Fibroblast of skin of right quadriceps (primary cell): Measurements from ENCODE around the gene OR2L8.

Source experiments
- DNase-seq: peaks from one replicate; pipeline ENCODE4 v3.0.0-alpha.2; 2013

Gene OR2L8

GRCh38 chr1:247998811-247999210 is 50.2 kb downstream of the OR2L8 start:
- DNase-seq: no peak
